Spleen (tissue), 13 donors: ENCODE data around the gene YTHDC1. TPM values are rescaled to one million over a fixed set of nuclear protein-coding genes. Genes with fewer than 3 reads are reported as not detected.

Experiments
- DNase-seq: peaks from one replicate; pipeline ENCODE4 v3.0.0-alpha.2; 2020
- H3K27ac ChIP-seq, 8 donors: fragments of 200-600 bp; sonication (generic) in 7 of 8; 1 replicate in 4 of 8; 2 replicates in 4 of 8; pipeline versions ENCODE4 v1.5.0 to v1.8.0; 2016 to 2021; ENCODE audit warnings: inconsistent platforms in 4 of 8, mild to moderate bottlenecking in 4 of 8, moderate library complexity in 1 of 8
- H3K27me3 ChIP-seq, 7 donors: fragments of 200-600 bp; sonication (generic) in 6 of 7; replicated peaks in 1 of 7; 1 replicate in 4 of 7; 2 replicates in 3 of 7; pipeline versions ENCODE4 v1.5.0 to v1.8.0; 2016 to 2021; ENCODE audit warnings: inconsistent platforms in 3 of 7, mild to moderate bottlenecking in 1 of 7
- H3K36me3 ChIP-seq, 6 donors: fragments of 200-600 bp; sonication (generic) in 5 of 6; 1 replicate in 4 of 6; 2 replicates in 2 of 6; pipeline versions ENCODE4 v1.5.0 to v1.8.0; 2016 to 2021; ENCODE audit warnings: inconsistent platforms in 2 of 6
- H3K4me1 ChIP-seq, 6 donors: fragments of 200-600 bp; sonication (generic) in 5 of 6; 1 replicate in 3 of 6; 2 replicates in 3 of 6; pipeline versions ENCODE4 v1.5.0 to v1.8.0; 2016 to 2021; ENCODE audit warnings: inconsistent platforms in 3 of 6
- H3K4me3 ChIP-seq, 8 donors: fragments of 200-600 bp; sonication (generic) in 7 of 8; 1 replicate in 4 of 8; 2 replicates in 4 of 8; pipeline versions ENCODE4 v1.5.0 to v1.8.0; 2016 to 2021; ENCODE audit warnings: inconsistent platforms in 4 of 8, mild to moderate bottlenecking in 4 of 8, moderate library complexity in 2 of 8
- H3K9me3 ChIP-seq, 8 donors: fragments of 200-600 bp; sonication (generic) in 7 of 8; 1 replicate in 4 of 8; 2 replicates in 4 of 8; pipeline versions ENCODE4 v1.5.0 to v1.8.0; 2016 to 2021; ENCODE audit warnings: inconsistent platforms in 4 of 8
- POLR2A ChIP-seq, 3 donors: fragments of 450-650 bp; IDR thresholded peaks; one replicate each; pipeline ENCODE4 v1.5.1; 2017; ENCODE audit warnings: antibody characterized with exemption in 3 of 3, mild to moderate bottlenecking in 1 of 3
- POLR2AphosphoS5 ChIP-seq, 3 donors: sonication (generic); formaldehyde crosslinking; IDR thresholded peaks; one replicate each; pipeline ENCODE4 v1.5.1; 2017; ENCODE audit warnings: antibody characterized with exemption in 3 of 3
- WGBS, 5 donors: extraction: QIAGEN DNeasy Blood & Tissue Kit in 3 of 5; methylation state at CpG; one replicate each; pipeline versions ENCODE4 v1.1.5 to v1.1.7; 2013 to 2018; 5-methylcytosine and 5-hydroxymethylcytosine counted together
- intact Hi-C: fragments of 100-400 bp; cut with DNase I; formaldehyde crosslinking; loops from one replicate; pipeline ENCODE4 v1.15.0; 2023; ENCODE audit warnings: low total_unique reads
- long read RNA-seq, 2 donors: transcript quantifications; one replicate each; lab custom pipeline, GENCODE V29; 2026
- polyA plus RNA-seq, 3 donors: library from polyadenylated mRNA; stranded (reverse); fragments of 200-250 nt; gene quantifications; one replicate each; pipeline ENCODE4 v1.2.1, GENCODE V29; 2013
- total RNA-seq, 7 donors: library from RNA; depleted of rRNA in 3 of 7; stranded (reverse); fragments of >200 nt in 3 of 7; fragmentation: NEBNext Ultra II Directional in 4 of 7; extraction: Animal tissue kit (Norgen Biotek cat#: 25700) in 4 of 7; gene quantifications; one replicate each; pipeline versions ENCODE4 v1.1.0 to v1.2.1, GENCODE V29; 2016 to 2021
- TF ChIP-seq, protein P1 (sequence below), 11 experiments: fragments of 200-600 bp in 7 of 11; fragments of 450-650 bp in 4 of 11; sonication (generic) in 4 of 11; IDR thresholded peaks in 8 of 11; conservative IDR thresholded peaks in 3 of 11; 1 replicate in 7 of 11; 2 replicates in 4 of 11; pipeline versions ENCODE4 v1.4.0 to v1.8.0; 2016 to 2021; ENCODE audit warnings: antibody characterized with exemption in 11 of 11, inconsistent platforms in 4 of 11, mild to moderate bottlenecking in 1 of 11
- donor health status: healthy with polysubstance abuse.
- donor health status: DM: no; HTN: no; CAD: no; lungs with moderate emphysema.
- donor health status: DM: no; HTN: no; CAD: no.
- donor health status: Bipolar disorder and iron deficiency.
- donor health status: healthy.
- donor health status: DM: no; HTN: no; CAD: no.
- donor health status: DM: yes; HTN: yes; CAD: no.

YTHDC1 gene
- total RNA-seq: 100 to 1,000 TPM in 4 of 7 donors, 10 to 100 TPM in 3; 76.3 to 110 (median 101) TPM
- 10 to 100 TPM; 36.3 to 47.4 (median 38.0) TPM for polyA plus RNA-seq
- long read RNA-seq, donor 1, transcript YTHDC1-204 (3 exons, 581 nt): major isoform, 7 of 38 reads
- long read RNA-seq, donor 1, partial matches to known transcripts: 31 of 38 reads
- long read RNA-seq, donor 1, other reads (novel, unspliced or antisense): 0 of 38 reads
- long read RNA-seq, donor 2, full-length matches to known transcripts: 3 of 20 reads
- long read RNA-seq, donor 2, partial matches to known transcripts: 17 of 20 reads
- long read RNA-seq, donor 2, other reads (novel, unspliced or antisense): 0 of 20 reads

DNA sequence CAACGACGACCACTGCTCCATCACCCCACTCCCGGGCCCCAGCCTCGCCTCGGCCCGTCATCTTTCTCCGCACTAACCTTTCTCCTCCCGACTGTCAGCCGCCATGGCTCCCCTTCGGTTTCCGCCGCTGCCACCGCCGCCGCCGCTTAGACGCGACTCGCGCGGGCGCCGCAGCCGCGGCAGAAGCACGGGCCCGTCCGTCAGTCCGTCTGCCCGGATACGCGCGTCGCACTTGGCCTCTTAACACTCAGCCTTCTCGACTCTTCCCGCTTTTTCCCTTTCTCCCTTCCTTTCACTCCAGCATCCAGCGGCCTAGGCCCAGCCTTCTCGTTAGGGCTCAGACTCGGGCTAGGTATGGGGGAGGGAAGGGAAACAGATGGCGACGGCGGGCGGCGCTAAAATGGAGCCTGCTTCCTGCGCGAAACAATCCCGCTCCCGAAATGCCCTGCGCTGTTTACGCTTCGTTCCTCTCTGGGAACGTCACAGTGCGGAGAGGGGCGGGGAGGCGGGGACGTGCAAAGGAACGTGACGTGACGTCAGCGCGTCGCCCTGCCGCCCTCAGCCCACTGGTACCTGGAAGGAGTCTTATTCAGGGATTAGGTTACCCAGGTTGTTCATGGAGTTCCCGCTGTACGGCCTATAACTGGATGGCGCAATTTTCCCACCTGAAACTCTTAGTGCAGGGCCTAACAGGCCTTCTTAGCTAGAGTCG is at the start of gene YTHDC1:
TSS of gene YTHDC1 (minus strand) at position 442 of the 712 bp plus-strand sequence. CDS start at position 105, 337 bp downstream.
- H3K27me3 ChIP-seq: no peaks in the 10 kb centered on the region
- peaks cover 0 to 5% (median 0%) of the 10 kb centered on the region in 6 donors for H3K36me3 ChIP-seq
- H3K4me3 ChIP-seq: peak within 1 kb of the TSS; percentile 54 to 82 (median 65)
- 1% methylated on average over 54 to 67 of the region's 67 CpGs for WGBS, 5 donors
- peaks cover 33 to 48% (median 41%) of the 10 kb centered on the region in 6 donors for H3K4me1 ChIP-seq
- TF ChIP-seq, protein P1, sequence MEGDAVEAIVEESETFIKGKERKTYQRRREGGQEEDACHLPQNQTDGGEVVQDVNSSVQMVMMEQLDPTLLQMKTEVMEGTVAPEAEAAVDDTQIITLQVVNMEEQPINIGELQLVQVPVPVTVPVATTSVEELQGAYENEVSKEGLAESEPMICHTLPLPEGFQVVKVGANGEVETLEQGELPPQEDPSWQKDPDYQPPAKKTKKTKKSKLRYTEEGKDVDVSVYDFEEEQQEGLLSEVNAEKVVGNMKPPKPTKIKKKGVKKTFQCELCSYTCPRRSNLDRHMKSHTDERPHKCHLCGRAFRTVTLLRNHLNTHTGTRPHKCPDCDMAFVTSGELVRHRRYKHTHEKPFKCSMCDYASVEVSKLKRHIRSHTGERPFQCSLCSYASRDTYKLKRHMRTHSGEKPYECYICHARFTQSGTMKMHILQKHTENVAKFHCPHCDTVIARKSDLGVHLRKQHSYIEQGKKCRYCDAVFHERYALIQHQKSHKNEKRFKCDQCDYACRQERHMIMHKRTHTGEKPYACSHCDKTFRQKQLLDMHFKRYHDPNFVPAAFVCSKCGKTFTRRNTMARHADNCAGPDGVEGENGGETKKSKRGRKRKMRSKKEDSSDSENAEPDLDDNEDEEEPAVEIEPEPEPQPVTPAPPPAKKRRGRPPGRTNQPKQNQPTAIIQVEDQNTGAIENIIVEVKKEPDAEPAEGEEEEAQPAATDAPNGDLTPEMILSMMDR (IDR thresholded peaks at IDR 0.05 in 8 of 11, conservative IDR thresholded peaks at IDR 0.05 in 3 of 11): peak in 1 of 11 experiments; percentile 12
- TF ChIP-seq POLR2A (IDR thresholded peaks at IDR 0.05) (peak in 2 of 3 donors; percentile 72 to 86), POLR2AphosphoS5 (IDR thresholded peaks at IDR 0.05) (peak; percentile 99)
- intact Hi-C loops: no loop called here
- peak within 1 kb of the TSS; percentile 95 to 99 (median 98) for H3K27ac ChIP-seq
- no peaks in the 10 kb centered on the region for H3K9me3 ChIP-seq
- peak; percentile 98 for DNase-seq

DNA sequence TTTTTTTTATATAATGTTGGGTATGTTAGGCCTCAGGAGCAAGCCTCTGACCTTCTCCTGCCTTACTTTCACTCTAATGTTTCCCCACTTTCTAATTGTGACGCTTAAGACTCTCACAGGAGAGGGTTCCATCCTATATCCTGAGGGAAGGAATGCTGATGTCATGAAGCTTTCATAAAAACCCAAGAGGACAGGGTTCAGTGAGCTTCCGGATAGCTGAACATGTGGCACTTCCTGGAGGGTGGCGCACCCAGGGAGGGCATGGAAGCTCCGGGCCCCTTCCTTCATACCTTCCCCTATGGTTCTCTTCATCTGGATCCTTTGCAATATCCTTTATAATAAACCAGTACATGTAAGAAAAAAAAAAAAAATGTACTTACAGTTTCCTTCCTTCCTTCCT is 49.4 kb upstream of the YTHDC1 start:
- no peak for TF ChIP-seq POLR2A (IDR thresholded peaks at IDR 0.05)
- TF ChIP-seq POLR2AphosphoS5 (IDR thresholded peaks at IDR 0.05): no peak
- TF ChIP-seq, protein P1 (IDR thresholded peaks at IDR 0.05 in 8 of 11, conservative IDR thresholded peaks at IDR 0.05 in 3 of 11): no peak
- Histone ChIP-seq H3K27me3 (no peaks in the 10 kb centered on the region), H3K4me3 (no peak overlapping the region), H3K27ac (no peak overlapping the region), H3K4me1 (no peaks in the 10 kb centered on the region), H3K36me3 (no peaks in the 10 kb centered on the region), H3K9me3 (no peaks in the 10 kb centered on the region)
- no peak for DNase-seq
- 88 to 95% (median 91%) methylated on average over 4 of the region's 4 CpGs for WGBS, 5 donors
- intact Hi-C loops: no loop called here

DNA sequence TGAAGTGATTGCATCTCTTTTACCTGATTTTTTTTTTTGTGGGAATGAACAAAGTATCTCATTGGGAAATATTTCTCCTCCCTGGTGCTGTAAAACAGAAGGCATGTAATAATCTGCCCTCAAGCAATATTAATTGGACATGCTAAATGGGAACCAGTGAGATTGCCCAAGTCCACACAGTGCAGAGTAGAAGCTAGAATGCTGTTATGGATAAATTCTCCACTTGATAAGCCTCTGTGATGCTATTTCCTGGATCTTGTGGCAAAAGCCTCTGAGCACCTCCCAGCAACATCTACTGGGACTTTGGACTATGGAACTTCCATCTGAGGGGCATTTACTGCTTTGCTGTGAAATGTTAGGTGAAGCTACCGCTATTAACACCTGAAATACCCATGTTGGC is 46.9 kb upstream of the YTHDC1 start:
- TF ChIP-seq POLR2AphosphoS5 (IDR thresholded peaks at IDR 0.05) (no peak), POLR2A (IDR thresholded peaks at IDR 0.05) (no peak)
- intact Hi-C loops: no loop called here
- H3K27ac ChIP-seq: no peak overlapping the region
- no peaks in the 10 kb centered on the region for H3K9me3 ChIP-seq
- no peak for DNase-seq
- H3K36me3 ChIP-seq: no peaks in the 10 kb centered on the region
- no peaks in the 10 kb centered on the region for H3K27me3 ChIP-seq
- 88 to 94% (median 90%) methylated on average over 1 of the region's 1 CpG for WGBS, 5 donors
- H3K4me1 ChIP-seq: no peaks in the 10 kb centered on the region
- H3K4me3 ChIP-seq: no peak overlapping the region

DNA sequence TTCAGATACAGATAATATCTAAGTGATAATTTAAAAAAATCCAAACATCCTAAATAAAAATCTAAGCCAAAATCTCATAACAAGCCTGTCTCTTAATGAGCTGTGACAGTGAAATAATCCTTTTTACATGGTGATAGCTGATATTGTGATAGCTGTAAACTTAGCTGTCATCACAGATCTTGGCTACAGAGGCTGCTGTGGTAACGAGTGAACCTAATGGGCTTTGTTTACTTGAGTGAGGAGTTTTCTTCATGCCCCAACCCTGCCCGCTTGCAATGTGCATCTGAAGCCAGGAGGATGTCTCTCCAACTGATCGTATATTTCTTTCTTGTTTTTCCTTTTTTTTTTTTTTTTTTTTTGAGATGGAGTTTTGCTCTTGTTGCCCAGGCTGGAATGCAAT is 41.5 kb upstream of the YTHDC1 start:
- H3K4me1 ChIP-seq: no peaks in the 10 kb centered on the region
- H3K9me3 ChIP-seq: no peaks in the 10 kb centered on the region
- TF ChIP-seq POLR2A (IDR thresholded peaks at IDR 0.05) (no peak), POLR2AphosphoS5 (IDR thresholded peaks at IDR 0.05) (no peak)
- TF ChIP-seq, protein P1 (IDR thresholded peaks at IDR 0.05 in 8 of 11, conservative IDR thresholded peaks at IDR 0.05 in 3 of 11): no peak
- no peak overlapping the region for H3K4me3 ChIP-seq
- H3K36me3 ChIP-seq: no peaks in the 10 kb centered on the region
- no peak overlapping the region for H3K27ac ChIP-seq
- H3K27me3 ChIP-seq: peaks cover 0 to 12% (median 0%) of the 10 kb centered on the region in 7 donors
- WGBS, 5 donors: 45 to 55% (median 50%) methylated on average over 3 of the region's 3 CpGs
- no peak for DNase-seq
- intact Hi-C loops: no loop called here
